Karpas-422 (cell line): ENCODE results near the gene NHERF1. TPM values are rescaled to one million over a fixed set of nuclear protein-coding genes. Genes with fewer than 3 reads are reported as not detected.
A peak's percentile ranks its signal among the peaks of the same experiment; 100 is the strongest.

Source experiments
- DNase-seq: peaks from one replicate; pipeline ENCODE4 v3.0.0-alpha.2; 2015
- H2AFZ ChIP-seq: fragments of 200-600 bp; sonication (generic); 2 replicates; pipeline ENCODE4 v1.6.1; 2014; ENCODE audit warnings: antibody characterized with exemption, low read length, mixed read lengths
- H3K27ac ChIP-seq: fragments of 200-600 bp; sonication (generic); 2 replicates; pipeline ENCODE4 v1.5.1; 2014; ENCODE audit warnings: mild to moderate bottlenecking, low read length, moderate library complexity
- H3K27me3 ChIP-seq: fragments of 200-600 bp; sonication (generic); 2 replicates; pipeline ENCODE4 v1.6.1; 2014; ENCODE audit warnings: low read length, mixed read lengths
- H3K36me3 ChIP-seq: fragments of 200-600 bp; sonication (generic); 2 replicates; pipeline ENCODE4 v1.6.1; 2014; ENCODE audit warnings: low read length, mixed read lengths; ENCODE audit not compliant: insufficient read depth
- H3K4me1 ChIP-seq: fragments of 200-600 bp; sonication (generic); 2 replicates; pipeline ENCODE4 v1.6.1; 2014; ENCODE audit warnings: mild to moderate bottlenecking, low read length, mixed read lengths
- H3K4me2 ChIP-seq: fragments of 200-600 bp; sonication (generic); 2 replicates; pipeline ENCODE4 v1.6.1; 2014; ENCODE audit warnings: low read length, low read depth, mild to moderate bottlenecking; ENCODE audit not compliant: poor library complexity, severe bottlenecking
- H3K4me3 ChIP-seq: fragments of 200-600 bp; sonication (generic); 2 replicates; pipeline ENCODE4 v1.5.1; 2014; ENCODE audit warnings: mild to moderate bottlenecking, antibody characterized with exemption, low read length, mixed read lengths
- H3K79me2 ChIP-seq: fragments of 200-600 bp; sonication (generic); 2 replicates; pipeline ENCODE4 v1.6.1; 2014; ENCODE audit warnings: mild to moderate bottlenecking, low read length, mixed read lengths
- H3K9ac ChIP-seq: fragments of 200-600 bp; sonication (generic); 2 replicates; pipeline ENCODE4 v1.6.0; 2014; ENCODE audit warnings: low read length
- H3K9me2 ChIP-seq: fragments of 200-600 bp; sonication (generic), shearing (Covaris generic); replicated peaks from 2 replicates; pipeline ENCODE4 v1.6.0; 2014; ENCODE audit warnings: mild to moderate bottlenecking, low read length, moderate library complexity; ENCODE audit not compliant: insufficient read depth
- H3K9me3 ChIP-seq: fragments of 300-700, 200-600 bp; sonication (generic); 2 replicates; pipeline ENCODE4 v1.6.1; 2014; ENCODE audit warnings: low read length, mixed read lengths
- H4K20me1 ChIP-seq: fragments of 200-600 bp; sonication (generic); 2 replicates; pipeline ENCODE4 v1.6.1; 2014; ENCODE audit warnings: mild to moderate bottlenecking, antibody characterized with exemption, low read length, low read depth; ENCODE audit not compliant: insufficient read depth
- total RNA-seq: library from RNA; depleted of rRNA; stranded (reverse); fragments of >200 nt; shearing (Covaris generic); gene quantifications from 2 replicates; pipeline ENCODE4 v1.2.3, GENCODE V29; 2014; ENCODE audit warnings: low replicate concordance

The NHERF1 gene
- total RNA-seq, 1 experiment from 2014 or later, result 24.4 TPM

DNA sequence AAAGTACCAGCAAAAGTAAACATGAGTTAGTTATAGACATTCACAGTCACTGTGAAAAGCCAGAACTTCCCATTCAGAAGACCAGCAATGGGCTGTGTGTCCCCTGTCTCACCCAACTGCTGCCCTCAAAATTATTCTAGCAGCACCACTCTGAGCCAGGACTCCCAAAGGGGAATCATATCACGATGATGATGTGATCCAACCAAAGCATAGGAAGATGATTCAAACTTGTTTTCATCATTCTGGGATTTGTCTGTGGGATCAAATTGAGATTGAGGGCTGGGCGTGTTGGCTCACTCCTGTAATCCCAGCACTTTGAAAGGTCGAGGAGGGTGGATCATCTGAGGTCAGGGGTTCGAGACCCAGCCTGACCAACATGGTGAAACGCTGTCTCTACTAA, 34.1 kb downstream of the NHERF1 start:
- Histone ChIP-seq H3K9me3 (no peaks in the 10 kb centered on the region), H3K79me2 (0 out of 2 replicates have a peak, but pooled peaks cover 5% of the 10 kb centered on the region), H3K4me3 (no peak overlapping the region), H3K27ac (no peak overlapping the region), H3K9me2 (no peaks in the 10 kb centered on the region), H3K4me2 (no peak overlapping the region), H3K36me3 (no peaks in the 10 kb centered on the region), H3K9ac (no peak overlapping the region), H4K20me1 (no peaks in the 10 kb centered on the region; the same call in 1 of the 2 replicates), H3K4me1 (peaks cover 39% of the 10 kb centered on the region), H2AFZ (no peak overlapping the region), H3K27me3 (no peaks in the 10 kb centered on the region)
- no peak for DNase-seq

DNA sequence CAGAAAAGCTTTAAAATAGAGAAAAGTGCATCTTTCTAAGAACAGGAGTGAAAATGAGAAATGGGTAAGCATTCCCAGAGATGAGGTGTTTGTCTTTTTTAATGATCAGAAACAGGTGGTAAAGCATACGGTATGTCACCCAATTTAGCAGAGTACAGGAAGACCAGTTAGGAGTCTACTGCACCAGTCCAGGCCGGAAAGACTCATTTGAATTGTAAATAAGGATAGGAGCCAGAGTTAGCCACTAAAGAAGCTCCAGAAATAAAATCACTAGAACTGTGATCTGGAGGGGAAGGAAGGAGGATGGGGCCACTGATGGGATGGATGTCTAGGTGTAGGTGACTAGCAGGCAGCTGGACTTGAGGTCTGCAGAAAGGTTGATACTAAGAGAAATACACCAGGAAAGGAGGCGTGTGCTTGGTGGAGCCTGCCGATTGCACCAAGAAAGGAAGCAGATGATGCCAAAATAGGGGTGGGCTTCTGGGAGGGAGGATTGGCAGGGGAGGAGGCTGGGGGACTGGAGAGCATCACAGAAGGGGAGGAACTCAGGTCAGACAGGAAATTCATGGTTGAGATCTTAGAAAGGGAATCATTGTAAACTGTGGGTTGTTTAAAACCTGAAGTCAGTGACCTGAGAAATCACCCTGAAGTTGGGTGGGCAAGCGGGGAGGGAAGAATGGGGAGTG, 35.8 kb downstream of the NHERF1 start:
- Histone ChIP-seq H4K20me1 (no peaks in the 10 kb centered on the region; the same call in 1 of the 2 replicates), H3K9me3 (no peaks in the 10 kb centered on the region), H3K27ac (peak overlapping the region; percentile 59), H2AFZ (no peak overlapping the region), H3K4me3 (peak overlapping the region; percentile 41), H3K79me2 (no peaks in the 10 kb centered on the region), H3K9ac (peak overlapping the region; percentile 31), H3K4me2 (peak overlapping the region; percentile 64), H3K9me2 (no peaks in the 10 kb centered on the region), H3K27me3 (no peaks in the 10 kb centered on the region), H3K4me1 (peaks cover 34% of the 10 kb centered on the region), H3K36me3 (no peaks in the 10 kb centered on the region)
- DNase-seq, result no peak

- Histone ChIP-seq H3K9ac (no peak overlapping the region), H3K9me3 (no peaks in the 10 kb centered on the region), H4K20me1 (no peaks in the 10 kb centered on the region; the same call in 1 of the 2 replicates), H2AFZ (no peak overlapping the region), H3K79me2 (no peaks in the 10 kb centered on the region), H3K36me3 (no peaks in the 10 kb centered on the region), H3K27me3 (no peaks in the 10 kb centered on the region), H3K4me2 (peak overlapping the region; percentile 64), H3K27ac (no peak overlapping the region), H3K4me1 (peaks cover 25% of the 10 kb centered on the region), H3K4me3 (no peak overlapping the region), H3K9me2 (no peaks in the 10 kb centered on the region)
- DNase-seq, result no peak
Observed at GRCh38 chr17:74785096-74785980, 36.9 kb downstream of the NHERF1 start.

DNA sequence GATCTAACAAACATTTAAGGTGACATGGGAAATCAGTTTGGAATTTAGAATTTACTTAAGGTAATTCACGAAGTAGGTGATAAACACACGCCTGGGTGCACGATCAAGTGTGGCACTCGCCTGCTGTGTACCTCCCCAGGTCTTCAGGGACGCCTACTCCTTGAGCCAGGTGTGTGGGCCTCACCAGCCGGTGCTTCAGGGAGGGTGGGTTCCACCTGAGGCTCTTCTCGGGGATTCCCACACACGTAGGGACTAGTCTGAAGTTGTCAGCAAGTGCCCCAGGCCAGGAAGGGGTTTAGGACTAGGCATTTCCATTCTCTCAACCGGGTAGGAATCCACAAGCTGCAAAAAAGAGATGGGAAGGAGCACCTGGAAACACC, 37.5 kb downstream of the NHERF1 start:
- Histone ChIP-seq H3K27me3 (no peaks in the 10 kb centered on the region), H3K79me2 (no peaks in the 10 kb centered on the region), H3K9me2 (no peaks in the 10 kb centered on the region), H3K4me1 (peaks cover 20% of the 10 kb centered on the region), H3K9me3 (no peaks in the 10 kb centered on the region), H3K27ac (no peak overlapping the region), H2AFZ (no peak overlapping the region), H3K4me3 (no peak overlapping the region), H3K9ac (no peak overlapping the region), H3K36me3 (no peaks in the 10 kb centered on the region), H4K20me1 (no peaks in the 10 kb centered on the region), H3K4me2 (no peak overlapping the region)
- DNase-seq, result no peak

- H3K27me3 ChIP-seq, result no peaks in the 10 kb centered on the region
- H3K79me2 ChIP-seq, result no peaks in the 10 kb centered on the region
- H3K9me3 ChIP-seq, result no peaks in the 10 kb centered on the region
- no peak overlapping the region for H3K4me3 ChIP-seq
- no peak overlapping the region for H3K27ac ChIP-seq
- no peak overlapping the region for H3K4me2 ChIP-seq
- H3K4me1 ChIP-seq, result peaks cover 20% of the 10 kb centered on the region
- no peak for DNase-seq
- H3K9me2 ChIP-seq, result no peaks in the 10 kb centered on the region
- H4K20me1 ChIP-seq, result no peaks in the 10 kb centered on the region
- no peaks in the 10 kb centered on the region for H3K36me3 ChIP-seq
- no peak overlapping the region for H3K9ac ChIP-seq
- H2AFZ ChIP-seq, result no peak overlapping the region
Observed at GRCh38 chr17:74786431-74787055, 38.1 kb downstream of the NHERF1 start.

DNA sequence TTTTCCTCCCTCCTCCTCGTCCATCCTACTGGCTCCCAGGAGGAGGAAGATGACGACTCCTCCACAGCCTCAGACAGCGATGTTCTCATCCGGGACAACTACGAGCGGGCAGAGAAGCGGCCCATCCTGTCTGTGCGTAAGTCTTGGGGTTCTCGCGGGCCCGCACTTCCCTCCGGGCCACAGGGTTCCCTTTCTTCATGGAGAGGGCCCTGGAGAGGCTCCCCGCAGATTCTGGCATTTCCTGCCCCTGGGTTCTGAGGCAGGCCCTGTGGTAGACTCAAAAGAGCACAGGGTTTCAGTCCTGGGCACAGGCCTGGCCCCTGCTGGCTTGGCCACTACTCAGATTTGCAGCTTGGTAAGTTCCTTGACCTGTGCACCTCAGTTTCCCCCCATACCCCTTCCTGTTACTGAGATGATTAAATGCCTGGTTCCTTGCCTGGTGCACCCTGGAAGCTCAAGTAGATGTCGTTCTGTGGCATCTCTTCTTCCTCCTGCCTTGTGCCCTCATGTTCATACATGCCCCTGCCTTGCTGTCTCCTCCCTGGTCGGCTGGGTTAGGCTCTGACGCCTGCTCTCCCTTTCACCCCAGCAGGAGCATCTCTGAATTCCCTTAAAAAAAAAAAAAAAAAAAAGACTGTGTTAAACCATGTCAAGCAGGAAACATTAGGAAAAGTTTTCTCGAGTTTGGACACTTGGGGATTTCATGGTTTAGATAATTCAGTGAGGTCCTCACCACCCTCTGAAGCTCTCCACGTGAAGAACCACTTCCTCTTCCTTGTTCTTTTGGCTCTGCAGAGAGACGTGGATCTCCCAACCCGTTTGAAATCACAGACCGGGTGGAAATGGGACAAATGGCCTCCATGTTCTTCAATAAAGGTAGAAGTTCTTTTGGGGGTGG, 42.0 kb downstream of the NHERF1 start:
- Histone ChIP-seq H3K79me2 (no peaks in the 10 kb centered on the region), H3K36me3 (no peaks in the 10 kb centered on the region), H3K4me3 (no peak overlapping the region), H3K4me2 (no peak overlapping the region), H3K27me3 (no peaks in the 10 kb centered on the region), H3K9me3 (no peaks in the 10 kb centered on the region), H3K27ac (no peak overlapping the region), H3K9ac (no peak overlapping the region), H3K9me2 (no peaks in the 10 kb centered on the region), H4K20me1 (no peaks in the 10 kb centered on the region), H3K4me1 (no peaks in the 10 kb centered on the region), H2AFZ (no peak overlapping the region)
- DNase-seq, result no peak

- no peak overlapping the region for H3K4me2 ChIP-seq
- H3K4me3 ChIP-seq, result no peak overlapping the region
- no peaks in the 10 kb centered on the region for H3K9me3 ChIP-seq
- H3K9ac ChIP-seq, result no peak overlapping the region
- H2AFZ ChIP-seq, result no peak overlapping the region
- H3K4me1 ChIP-seq, result no peaks in the 10 kb centered on the region
- no peak for DNase-seq
- H3K27ac ChIP-seq, result no peak overlapping the region
- no peaks in the 10 kb centered on the region for H3K36me3 ChIP-seq
- H3K27me3 ChIP-seq, result no peaks in the 10 kb centered on the region
- H4K20me1 ChIP-seq, result no peaks in the 10 kb centered on the region
- no peaks in the 10 kb centered on the region for H3K9me2 ChIP-seq
- no peaks in the 10 kb centered on the region for H3K79me2 ChIP-seq
Observed at GRCh38 chr17:74792586-74793105, 44.2 kb downstream of the NHERF1 start.
